Neural progenitor cell (in vitro differentiated cells): ENCODE measurements around the gene BCKDHB. TPM values are rescaled to one million over a fixed set of nuclear protein-coding genes. Genes with fewer than 3 reads are reported as not detected.

Experiments
- DNase-seq: peaks from one replicate; pipeline ENCODE4 v3.0.0-alpha.2; 2016; ENCODE audit warnings: low spot score
- H2AFZ ChIP-seq: fragments of 200-600 bp; sonication (generic); replicated peaks from 2 replicates; pipeline ENCODE4 v1.6.1; 2016; ENCODE audit warnings: antibody characterized with exemption
- H3F3A ChIP-seq: fragments of 200-600 bp; sonication (generic); 2 replicates; pipeline ENCODE4 v1.6.1; 2016; ENCODE audit warnings: antibody characterized with exemption, low read depth
- H3K27ac ChIP-seq: fragments of 200-600 bp; sonication (generic); 2 replicates; pipeline ENCODE4 v1.5.1; 2016; ENCODE audit warnings: mild to moderate bottlenecking
- H3K27me3 ChIP-seq: fragments of 200-600 bp; sonication (generic); 2 replicates; pipeline ENCODE4 v1.6.1; 2016; ENCODE audit warnings: mild to moderate bottlenecking, moderate library complexity
- H3K36me3 ChIP-seq: fragments of 200-600 bp; sonication (generic); 2 replicates; pipeline ENCODE4 v1.5.1; 2016
- H3K4me1 ChIP-seq: fragments of 200-600 bp; sonication (generic); 2 replicates; pipeline ENCODE4 v1.6.1; 2016; ENCODE audit warnings: mixed run types
- H3K4me2 ChIP-seq: fragments of 200-600 bp; sonication (generic); 2 replicates; pipeline ENCODE4 v1.6.1; 2016
- H3K4me3 ChIP-seq: fragments of 200-600 bp; sonication (generic); 2 replicates; pipeline ENCODE4 v1.5.1; 2016
- H3K79me2 ChIP-seq: fragments of 200-600 bp; sonication (generic); 2 replicates; pipeline ENCODE4 v1.6.1; 2016; ENCODE audit warnings: low read depth
- H3K9ac ChIP-seq: fragments of 200-600 bp; sonication (generic); 2 replicates; pipeline ENCODE4 v1.6.1; 2016
- H3K9me3 ChIP-seq: fragments of 200-600 bp; sonication (generic); 2 replicates; pipeline ENCODE4 v1.5.1; 2016; ENCODE audit warnings: low read depth
- H4K20me1 ChIP-seq: fragments of 200-600 bp; sonication (generic); 2 replicates; pipeline ENCODE4 v1.6.1; 2016; ENCODE audit warnings: low read depth
- H3K27ac Mint-ChIP-seq: 3 replicates; pipeline ENCODE4 v1.8.0; 2021; ENCODE audit warnings: mixed read lengths
- H3K27me3 Mint-ChIP-seq: 2 replicates; pipeline ENCODE4 v1.8.0; 2022; ENCODE audit warnings: low read depth, mild to moderate bottlenecking, inconsistent platforms, moderate library complexity, mixed read lengths; ENCODE audit not compliant: insufficient read depth
- H3K36me3 Mint-ChIP-seq: 3 replicates; pipeline ENCODE4 v1.8.0; 2021; ENCODE audit warnings: mixed read lengths
- H3K4me1 Mint-ChIP-seq: 3 replicates; pipeline ENCODE4 v1.8.0; 2021; ENCODE audit warnings: mixed read lengths
- H3K4me3 Mint-ChIP-seq: 3 replicates; pipeline ENCODE4 v1.8.0; 2021; ENCODE audit warnings: mild to moderate bottlenecking, moderate library complexity, mixed read lengths
- H3K9me3 Mint-ChIP-seq: 3 replicates; pipeline ENCODE4 v1.8.0; 2020; ENCODE audit warnings: mixed read lengths
- CTCF ChIP-seq: fragments of 200-600 bp; sonication (generic); IDR thresholded peaks from 2 replicates; pipeline ENCODE4 v1.5.1; 2017; ENCODE audit warnings: antibody characterized with exemption, mild to moderate bottlenecking
- EZH2 ChIP-seq: fragments of 200-600 bp; sonication (generic); IDR thresholded peaks from 2 replicates; pipeline ENCODE4 v1.6.1; 2017; ENCODE audit warnings: antibody characterized with exemption, mild to moderate bottlenecking, moderate library complexity
- EZH2phosphoT487 ChIP-seq: fragments of 200-600 bp; sonication (generic); IDR thresholded peaks from 2 replicates; pipeline ENCODE4 v1.6.1; 2017; ENCODE audit warnings: antibody characterized with exemption
- total RNA-seq: library from RNA; depleted of rRNA; stranded (reverse); fragments of >200 nt; gene quantifications from 2 replicates; pipeline ENCODE4 v1.2.3, GENCODE V29; 2015; ENCODE audit warnings: low replicate concordance

BCKDHB gene
- total RNA-seq, 1 donor from 2014 or later = 48.2 TPM

- Histone ChIP-seq H3F3A (no peaks in the 10 kb centered on the region), H3K4me1 (peaks cover 33% of the 10 kb centered on the region), H3K4me2 (peak overlapping the region; percentile 25), H3K9ac (no peak overlapping the region), H3K4me3 (no peak overlapping the region), H4K20me1 (no peaks in the 10 kb centered on the region), H3K9me3 (no peaks in the 10 kb centered on the region), H2AFZ (peak overlapping the region; percentile 32), H3K79me2 (no peaks in the 10 kb centered on the region), H3K27me3 (no peaks in the 10 kb centered on the region), H3K27ac (no peak overlapping the region), H3K36me3 (no peaks in the 10 kb centered on the region)
- H3K36me3 Mint-ChIP-seq = peaks cover 4% of the 10 kb centered on the region
- H3K4me3 Mint-ChIP-seq = no peak overlapping the region
- H3K9me3 Mint-ChIP-seq = no peaks in the 10 kb centered on the region
- no peak for TF ChIP-seq EZH2
- peak; percentile 88 for TF ChIP-seq CTCF
- H3K27me3 Mint-ChIP-seq = no peaks in the 10 kb centered on the region
- H3K4me1 Mint-ChIP-seq = peaks cover 61% of the 10 kb centered on the region
- DNase-seq = peak; percentile 90
- H3K27ac Mint-ChIP-seq = no peak overlapping the region
Measured at GRCh38 chr6:80338201-80338836, 231.8 kb downstream of the BCKDHB start.

- Histone ChIP-seq H3K27ac (no peak overlapping the region), H3K9me3 (no peaks in the 10 kb centered on the region), H3K79me2 (no peaks in the 10 kb centered on the region), H3K9ac (no peak overlapping the region), H4K20me1 (no peaks in the 10 kb centered on the region), H3K27me3 (no peaks in the 10 kb centered on the region), H3K4me2 (no peak overlapping the region), H3K4me1 (peaks cover 26% of the 10 kb centered on the region), H3K4me3 (no peak overlapping the region), H2AFZ (no peak overlapping the region), H3K36me3 (no peaks in the 10 kb centered on the region), H3F3A (no peaks in the 10 kb centered on the region)
- H3K36me3 Mint-ChIP-seq = peaks cover 4% of the 10 kb centered on the region
- peaks cover 52% of the 10 kb centered on the region for H3K4me1 Mint-ChIP-seq
- DNase-seq = no peak
- no peaks in the 10 kb centered on the region for H3K27me3 Mint-ChIP-seq
- H3K9me3 Mint-ChIP-seq = no peaks in the 10 kb centered on the region
- no peak overlapping the region for H3K4me3 Mint-ChIP-seq
- no peak overlapping the region for H3K27ac Mint-ChIP-seq
- TF ChIP-seq CTCF (no peak), EZH2 (no peak), EZH2phosphoT487 (no peak)
Measured at GRCh38 chr6:80339421-80339820, 232.9 kb downstream of the BCKDHB start.

- peaks cover 4% of the 10 kb centered on the region for H3K36me3 Mint-ChIP-seq
- Histone ChIP-seq H3F3A (no peaks in the 10 kb centered on the region), H3K27me3 (no peaks in the 10 kb centered on the region), H3K4me2 (no peak overlapping the region), H3K36me3 (no peaks in the 10 kb centered on the region), H3K4me1 (peaks cover 17% of the 10 kb centered on the region), H3K9me3 (no peaks in the 10 kb centered on the region), H3K9ac (no peak overlapping the region), H3K4me3 (no peak overlapping the region), H3K79me2 (no peaks in the 10 kb centered on the region), H4K20me1 (no peaks in the 10 kb centered on the region), H3K27ac (no peak overlapping the region), H2AFZ (no peak overlapping the region)
- no peak overlapping the region for H3K4me3 Mint-ChIP-seq
- H3K27ac Mint-ChIP-seq = no peak overlapping the region
- peaks cover 44% of the 10 kb centered on the region for H3K4me1 Mint-ChIP-seq
- DNase-seq = no peak
- H3K9me3 Mint-ChIP-seq = no peaks in the 10 kb centered on the region
- no peaks in the 10 kb centered on the region for H3K27me3 Mint-ChIP-seq
- TF ChIP-seq EZH2phosphoT487 (no peak), EZH2 (no peak), CTCF (no peak)
Measured at GRCh38 chr6:80340280-80340679, 233.8 kb downstream of the BCKDHB start.
